HL-60 (cell line): ENCODE measurements around the gene KLHL36.
A peak's percentile ranks its signal among the peaks of the same experiment; 100 is the strongest.

Source experiments
- DNase-seq, 2 experiments: peaks; one replicate each; pipeline ENCODE4 v3.0.0-alpha.2; 2010 to 2020; ENCODE audit warnings: low read depth in 1 of 2, low spot score in 1 of 2
- H3K27ac ChIP-seq: fragments of 250-450 bp; sonication (Bioruptor Pico); replicated peaks from 2 replicates; pipeline ENCODE4 v1.5.1; 2020; ENCODE audit warnings: mild to moderate bottlenecking, moderate library complexity
- H3K27me3 ChIP-seq: fragments of 250-450 bp; sonication (Bioruptor Pico); 2 replicates; pipeline ENCODE4 v1.5.1; 2021; ENCODE audit warnings: mild to moderate bottlenecking, moderate library complexity; ENCODE audit not compliant: insufficient read depth, poor library complexity, severe bottlenecking
- H3K4me3 ChIP-seq: replicated peaks from 2 replicates; pipeline ENCODE4 v1.5.1; 2011; ENCODE audit warnings: mild to moderate bottlenecking, control low read depth, low read length; ENCODE audit not compliant: insufficient read depth
- GABPA ChIP-seq: IDR thresholded peaks from 2 replicates; pipeline ENCODE4 v1.6.1; 2012; ENCODE audit warnings: low read depth
- POLR2AphosphoS5 ChIP-seq: IDR thresholded peaks from 2 replicates; pipeline ENCODE4 v1.6.1; 2012; ENCODE audit warnings: low read depth
- REST ChIP-seq: IDR thresholded peaks from 2 replicates; pipeline ENCODE4 v1.6.1; 2012; ENCODE audit warnings: low read depth; ENCODE audit not compliant: insufficient replicate concordance
- SPI1 ChIP-seq: IDR thresholded peaks from 2 replicates; pipeline ENCODE4 v1.6.1; 2012; ENCODE audit warnings: low read depth, mild to moderate bottlenecking, borderline replicate concordance
- TF ChIP-seq, protein P1 (sequence below): IDR thresholded peaks from one replicate; pipeline ENCODE4 v1.5.1; 2011; ENCODE audit warnings: low read length, control low read depth, inconsistent platforms; ENCODE audit not compliant: insufficient read depth

Gene KLHL36

DNA sequence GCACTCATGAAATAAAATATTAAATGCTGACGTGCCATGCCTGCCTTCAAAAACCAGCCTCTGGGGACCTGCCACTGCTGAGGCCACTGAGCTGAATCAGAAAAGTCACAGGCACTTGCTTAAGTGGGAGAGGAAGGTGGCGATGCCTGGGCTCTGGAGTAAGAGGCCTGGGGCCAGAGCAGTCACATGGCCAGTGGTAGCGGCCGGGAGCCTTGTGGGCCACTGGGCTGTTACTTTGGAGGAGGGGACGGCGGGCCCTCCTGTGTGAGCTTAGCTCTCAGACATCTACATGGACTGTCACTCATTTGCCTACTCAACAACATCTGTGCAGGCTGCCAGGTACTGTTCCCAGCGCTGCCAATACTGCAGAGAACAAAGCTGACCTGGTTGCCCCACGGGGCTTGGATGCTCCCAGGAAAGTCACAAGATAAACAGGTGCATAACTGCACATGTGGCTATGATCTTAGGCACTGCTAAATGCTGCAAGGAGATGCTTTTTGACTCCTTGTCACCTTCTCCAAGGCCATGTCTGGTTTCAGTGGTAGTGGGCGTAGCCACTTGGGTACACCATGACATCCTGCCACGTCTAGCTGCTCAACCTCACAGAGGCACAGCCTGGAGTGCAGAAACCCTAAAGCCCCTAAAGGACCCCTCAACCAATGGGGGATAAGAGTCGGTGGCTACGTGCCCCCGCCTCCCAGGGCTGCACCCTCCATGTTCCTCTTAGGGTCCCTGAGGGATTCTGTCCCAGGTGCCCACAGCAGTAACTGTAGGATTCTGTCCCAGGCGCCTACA, 42.0 kb upstream of the KLHL36 start:
- no peak for DNase-seq
- H3K27me3 ChIP-seq = no peaks in the 10 kb centered on the region
- no peak overlapping the region for H3K4me3 ChIP-seq
- TF ChIP-seq REST (no peak), SPI1 (no peak), GABPA (no peak), POLR2AphosphoS5 (no peak)
- TF ChIP-seq, protein P1, sequence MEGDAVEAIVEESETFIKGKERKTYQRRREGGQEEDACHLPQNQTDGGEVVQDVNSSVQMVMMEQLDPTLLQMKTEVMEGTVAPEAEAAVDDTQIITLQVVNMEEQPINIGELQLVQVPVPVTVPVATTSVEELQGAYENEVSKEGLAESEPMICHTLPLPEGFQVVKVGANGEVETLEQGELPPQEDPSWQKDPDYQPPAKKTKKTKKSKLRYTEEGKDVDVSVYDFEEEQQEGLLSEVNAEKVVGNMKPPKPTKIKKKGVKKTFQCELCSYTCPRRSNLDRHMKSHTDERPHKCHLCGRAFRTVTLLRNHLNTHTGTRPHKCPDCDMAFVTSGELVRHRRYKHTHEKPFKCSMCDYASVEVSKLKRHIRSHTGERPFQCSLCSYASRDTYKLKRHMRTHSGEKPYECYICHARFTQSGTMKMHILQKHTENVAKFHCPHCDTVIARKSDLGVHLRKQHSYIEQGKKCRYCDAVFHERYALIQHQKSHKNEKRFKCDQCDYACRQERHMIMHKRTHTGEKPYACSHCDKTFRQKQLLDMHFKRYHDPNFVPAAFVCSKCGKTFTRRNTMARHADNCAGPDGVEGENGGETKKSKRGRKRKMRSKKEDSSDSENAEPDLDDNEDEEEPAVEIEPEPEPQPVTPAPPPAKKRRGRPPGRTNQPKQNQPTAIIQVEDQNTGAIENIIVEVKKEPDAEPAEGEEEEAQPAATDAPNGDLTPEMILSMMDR = no peak
- H3K27ac ChIP-seq = peak overlapping the region; percentile 55; the same call in 1 of the 2 replicates

DNA sequence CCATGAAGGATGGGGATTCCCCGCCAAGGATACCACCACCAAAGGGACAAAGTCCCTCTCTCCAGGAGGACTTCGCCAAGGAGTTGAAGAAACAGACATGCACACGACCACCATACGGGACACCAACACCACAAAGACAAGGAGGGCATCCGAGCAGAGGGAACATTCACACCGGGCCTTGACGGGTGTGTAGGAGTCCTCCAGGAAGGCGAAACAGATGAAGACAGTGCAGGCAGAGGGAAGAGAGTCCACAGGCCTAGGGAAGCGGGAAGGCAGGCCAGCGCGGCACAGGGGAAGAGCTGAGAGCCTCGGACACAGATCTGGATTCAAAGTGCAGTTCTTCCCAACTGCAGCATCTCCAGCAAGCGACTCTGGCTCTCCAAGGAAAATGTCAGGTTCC, 41.2 kb upstream of the KLHL36 start:
- DNase-seq = no peak
- Histone ChIP-seq H3K27me3 (no peaks in the 10 kb centered on the region), H3K27ac (peak overlapping the region; percentile 55), H3K4me3 (no peak overlapping the region)
- TF ChIP-seq SPI1 (no peak), REST (no peak), GABPA (no peak), POLR2AphosphoS5 (no peak)
- TF ChIP-seq, protein P1 = no peak

DNA sequence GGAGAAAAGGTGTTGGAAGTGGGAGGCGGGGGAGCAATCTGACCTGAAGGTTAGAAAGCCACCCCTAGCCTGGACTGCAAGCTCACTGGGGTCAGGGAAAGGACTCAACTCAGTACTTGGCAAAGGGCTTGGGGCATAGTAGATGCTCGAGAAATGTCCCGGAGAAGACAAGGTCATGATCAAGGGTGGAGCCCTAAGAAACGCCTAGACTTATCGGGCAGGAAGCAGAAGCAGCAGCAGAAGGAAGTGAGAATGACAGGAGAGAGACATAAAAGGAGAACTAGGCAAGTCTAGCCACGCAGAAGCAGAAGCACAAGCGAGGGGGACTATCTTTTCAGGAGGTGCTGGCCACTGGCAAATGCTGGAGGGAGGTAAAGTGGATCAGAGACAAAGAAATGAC, 40.6 kb upstream of the KLHL36 start:
- DNase-seq = peak in 1 of 2 experiments; percentile 85
- Histone ChIP-seq H3K27ac (peak overlapping the region; percentile 55), H3K4me3 (no peak overlapping the region)

More for the DNA sequence above, 40.6 kb upstream of the KLHL36 start:
- TF ChIP-seq GABPA (peak; percentile 39; the same call in 1 of the 2 replicates), POLR2AphosphoS5 (peak; percentile 43; the same call in 1 of the 2 replicates), REST (no peak), SPI1 (peak; percentile 93)
- TF ChIP-seq, protein P1 = no peak
- H3K27me3 ChIP-seq = no peaks in the 10 kb centered on the region
